WTC11 (cell line): ENCODE data around the gene TTLL11. TPM values are rescaled to one million over a fixed set of nuclear protein-coding genes. Genes with fewer than 3 reads are reported as not detected.

ENCODE experiments used
- ATAC-seq: fragments of 200-7000 bp; cut with Tn5 transposase; 2 replicates; pipeline ENCODE4 v1.10.0; 2021; ENCODE audit warnings: mild to moderate bottlenecking, moderate library complexity
- CTCF ChIA-PET: fragments of 300-600 bp; sonication (Branson Sonifier 250); formaldehyde crosslinking; loops from one replicate; lab custom pipeline; 2021; ENCODE audit warnings: antibody characterized with exemption; lab: Charles Lee
- POLR2A ChIA-PET: fragments of 350-600 bp; sonication (Branson Sonifier 250); formaldehyde crosslinking; loops from one replicate; lab custom pipeline; 2021; ENCODE audit warnings: antibody characterized with exemption; lab: Charles Lee
- DNase-seq: peaks from one replicate; pipeline ENCODE4 v3.0.0; 2021; ENCODE audit warnings: low spot score
- H3K27ac Mint-ChIP-seq: 2 replicates; pipeline ENCODE4 v1.8.0; 2021; ENCODE audit warnings: mixed read lengths
- H3K27me3 Mint-ChIP-seq: 2 replicates; pipeline ENCODE4 v1.8.0; 2021; ENCODE audit warnings: low read depth, mild to moderate bottlenecking, moderate library complexity, mixed read lengths
- H3K36me3 Mint-ChIP-seq: 2 replicates; pipeline ENCODE4 v1.8.0; 2021; ENCODE audit warnings: mixed read lengths
- H3K4me1 Mint-ChIP-seq: 2 replicates; pipeline ENCODE4 v1.8.0; 2022; ENCODE audit warnings: mixed read lengths
- H3K4me3 Mint-ChIP-seq: 2 replicates; pipeline ENCODE4 v1.8.0; 2021; ENCODE audit warnings: mild to moderate bottlenecking, moderate library complexity, mixed read lengths
- H3K9me3 Mint-ChIP-seq: 2 replicates; pipeline ENCODE4 v1.8.0; 2021; ENCODE audit warnings: mixed read lengths
- AFF4 ChIP-seq: sonication (generic); formaldehyde crosslinking; IDR thresholded peaks from 2 replicates; pipeline ENCODE4 v1.8.1; 2023; ENCODE audit warnings: mild to moderate bottlenecking, missing genetic modification reagents, borderline replicate concordance
- ATF1 ChIP-seq: sonication (generic); formaldehyde crosslinking; IDR thresholded peaks from 2 replicates; pipeline ENCODE4 v1.8.1; 2023; ENCODE audit warnings: mild to moderate bottlenecking, moderate library complexity, missing genetic modification reagents
- ATF3 ChIP-seq: sonication (generic); formaldehyde crosslinking; conservative IDR thresholded peaks from 2 replicates; pipeline ENCODE4 v1.8.1; 2022; ENCODE audit warnings: mild to moderate bottlenecking, missing genetic modification reagents
- ERG ChIP-seq: fragments of 250-450 bp; sonication (Bioruptor Pico); IDR thresholded peaks from 2 replicates; pipeline ENCODE4 v1.8.0; 2021; ENCODE audit warnings: mild to moderate bottlenecking
- ETV6 ChIP-seq: sonication (generic); formaldehyde crosslinking; IDR thresholded peaks from 2 replicates; pipeline ENCODE4 v1.8.1; 2022; ENCODE audit warnings: mild to moderate bottlenecking, missing genetic modification reagents
- FOXP4 ChIP-seq: sonication (generic); formaldehyde crosslinking; IDR thresholded peaks from 2 replicates; pipeline ENCODE4 v1.8.0; 2022; ENCODE audit warnings: mild to moderate bottlenecking, missing genetic modification reagents
- GABPB1 ChIP-seq: sonication (generic); formaldehyde crosslinking; IDR thresholded peaks from 2 replicates; pipeline ENCODE4 v1.8.1; 2023; ENCODE audit warnings: mild to moderate bottlenecking, missing genetic modification reagents
- GRHL2 ChIP-seq: fragments of 250-450 bp; sonication (Bioruptor Pico); IDR thresholded peaks from 2 replicates; pipeline ENCODE4 v1.8.0; 2022; ENCODE audit warnings: mild to moderate bottlenecking, moderate library complexity; ENCODE audit not compliant: insufficient replicate concordance, severe bottlenecking
- IRF2 ChIP-seq: sonication (generic); formaldehyde crosslinking; IDR thresholded peaks from 2 replicates; pipeline ENCODE4 v1.8.0; 2022; ENCODE audit warnings: low read depth, missing genetic modification reagents, borderline replicate concordance
- NFATC4 ChIP-seq: fragments of 250-450 bp; sonication (Bioruptor Pico); IDR thresholded peaks from 2 replicates; pipeline ENCODE4 v1.9.0; 2021; ENCODE audit warnings: mild to moderate bottlenecking
- NFE2L1 ChIP-seq: sonication (generic); formaldehyde crosslinking; IDR thresholded peaks from 2 replicates; pipeline ENCODE4 v1.8.1; 2023; ENCODE audit warnings: missing genetic modification reagents
- NR1H2 ChIP-seq: sonication (generic); formaldehyde crosslinking; IDR thresholded peaks from 2 replicates; pipeline ENCODE4 v1.9.0; 2021; ENCODE audit warnings: mild to moderate bottlenecking, moderate library complexity, missing genetic modification reagents
- OVOL2 ChIP-seq: fragments of 250-450 bp; sonication (Bioruptor Pico); IDR thresholded peaks from 2 replicates; pipeline ENCODE4 v1.9.0; 2021; ENCODE audit warnings: mild to moderate bottlenecking, borderline replicate concordance
- SMAD3 ChIP-seq: sonication (generic); formaldehyde crosslinking; IDR thresholded peaks from 2 replicates; pipeline ENCODE4 v1.8.0; 2022; ENCODE audit warnings: missing genetic modification reagents, mild to moderate bottlenecking, borderline replicate concordance
- TCF7 ChIP-seq: sonication (generic); formaldehyde crosslinking; IDR thresholded peaks from 2 replicates; pipeline ENCODE4 v1.8.0; 2022; ENCODE audit warnings: mild to moderate bottlenecking, low read depth, missing genetic modification reagents, moderate library complexity
- TP53 ChIP-seq: sonication (generic); formaldehyde crosslinking; IDR thresholded peaks from 2 replicates; pipeline ENCODE4 v1.8.1; 2023; ENCODE audit warnings: mild to moderate bottlenecking, missing genetic modification reagents
- USF1 ChIP-seq: sonication (generic); formaldehyde crosslinking; IDR thresholded peaks from 2 replicates; pipeline ENCODE4 v1.8.0; 2022; ENCODE audit warnings: mild to moderate bottlenecking, missing genetic modification reagents
- ZBTB43 ChIP-seq: sonication (generic); formaldehyde crosslinking; IDR thresholded peaks from 2 replicates; pipeline ENCODE4 v1.8.1; 2023; ENCODE audit warnings: mild to moderate bottlenecking, missing genetic modification reagents
- ZNF263 ChIP-seq: sonication (generic); formaldehyde crosslinking; IDR thresholded peaks from 2 replicates; pipeline ENCODE4 v1.8.1; 2022; ENCODE audit warnings: low read depth, mild to moderate bottlenecking, moderate library complexity, missing genetic modification reagents
- ZNF425 ChIP-seq: fragments of 250-450 bp; sonication (Bioruptor Pico); conservative IDR thresholded peaks from 2 replicates; pipeline ENCODE4 v1.9.0; 2021; ENCODE audit warnings: mild to moderate bottlenecking
- total RNA-seq: library from RNA; stranded (reverse); gene quantifications from 3 replicates; pipeline ENCODE4 v1.2.3, GENCODE V29; 2021

TTLL11 gene
- total RNA-seq, 1 experiment from 2014 or later = 1.1 TPM

GRCh38 chr9:122051351-122052321 lies 41.5 kb downstream of the TTLL11 start (continued):
- TF ChIP-seq ZNF425 (CRISPR knock-in tag) = no peak
- no peak for TF ChIP-seq NR1H2

GRCh38 chr9:122050167-122050566 lies 42.9 kb downstream of the TTLL11 start:
- Mint-ChIP-seq H3K27me3 (peaks cover 4% of the 10 kb centered on the region; the same call in 1 of the 2 replicates), H3K27ac (no peak overlapping the region), H3K36me3 (no peaks in the 10 kb centered on the region), H3K4me3 (no peak overlapping the region), H3K4me1 (peaks cover 4% of the 10 kb centered on the region; the same call in 1 of the 2 replicates), H3K9me3 (peaks cover 10% of the 10 kb centered on the region)
- no peak for DNase-seq
- ChIA-PET CTCF (interaction anchor here (1.0 kb wide), 1 partner anchor 49 kb away, joined by 3 read pairs; no protein-coding TSS in a partner anchor), POLR2A (no interaction called here)
- TF ChIP-seq ATF3 (CRISPR knock-in tag) (no peak), GRHL2 (CRISPR knock-in tag) (no peak), IRF2 (CRISPR knock-in tag) (no peak), AFF4 (no peak), USF1 (CRISPR knock-in tag) (no peak), TP53 (CRISPR knock-in tag) (no peak), ATF1 (CRISPR knock-in tag) (no peak), NFE2L1 (CRISPR knock-in tag) (no peak), NFATC4 (CRISPR knock-in tag) (no peak), OVOL2 (no peak), ZNF263 (no peak), ETV6 (CRISPR knock-in tag) (no peak), GABPB1 (CRISPR knock-in tag) (no peak), SMAD3 (no peak)
- no peak for ATAC-seq

GRCh38 chr9:122042056-122042455 lies 51.1 kb downstream of the TTLL11 start:
- ATAC-seq (no peak), DNase-seq (no peak)
- no peaks in the 10 kb centered on the region for H3K36me3 Mint-ChIP-seq
- POLR2A ChIA-PET = no interaction called here
- H3K4me1 Mint-ChIP-seq = peaks cover 5% of the 10 kb centered on the region
- CTCF ChIA-PET = interaction anchor here (0.8 kb wide), 1 partner anchor 53 kb away, joined by 3 read pairs; no protein-coding TSS in a partner anchor
- H3K27me3 Mint-ChIP-seq = no peaks in the 10 kb centered on the region
- no peak overlapping the region for H3K4me3 Mint-ChIP-seq
- peaks cover 10% of the 10 kb centered on the region for H3K9me3 Mint-ChIP-seq
- H3K27ac Mint-ChIP-seq = no peak overlapping the region
- TF ChIP-seq TCF7 (CRISPR knock-in tag) (no peak), ERG (CRISPR knock-in tag) (no peak), NFATC4 (CRISPR knock-in tag) (no peak), FOXP4 (CRISPR knock-in tag) (no peak), ZBTB43 (CRISPR knock-in tag) (no peak), USF1 (CRISPR knock-in tag) (no peak)
